Activated naive CD8-positive, alpha-beta T cell treated with anti-CD3 and anti-CD28 coated beads, Interleukin-2, amount 50 U/mL, for 24 hours (primary cell): ENCODE measurements around the gene RNF145.
"Not testable (repeated sequence)": the region's sequence is repeated elsewhere in the genome, so short reads cannot be mapped to it uniquely, and the experiment has no call there.

Experiments used
- ATAC-seq: fragments of 150-1000 bp; cut with Tn5 transposase; one replicate; pipeline ENCODE4 v1.10.0; 2021
- DNase-seq: peaks from one replicate; pipeline ENCODE4 v3.0.0; 2021
- H3K27ac Mint-ChIP-seq: one replicate; pipeline ENCODE4 v1.8.0; 2021; ENCODE audit warnings: mild to moderate bottlenecking, mixed read lengths
- H3K27me3 Mint-ChIP-seq: one replicate; pipeline ENCODE4 v1.8.0; 2021; ENCODE audit warnings: mixed read lengths
- H3K36me3 Mint-ChIP-seq: one replicate; pipeline ENCODE4 v1.8.0; 2021; ENCODE audit warnings: low read depth, mixed read lengths
- H3K4me1 Mint-ChIP-seq: one replicate; pipeline ENCODE4 v1.8.0; 2021; ENCODE audit warnings: mixed read lengths
- H3K4me3 Mint-ChIP-seq: one replicate; pipeline ENCODE4 v1.8.0; 2021; ENCODE audit warnings: mild to moderate bottlenecking, moderate library complexity, mixed read lengths
- H3K9me3 Mint-ChIP-seq: one replicate; pipeline ENCODE4 v1.8.0; 2021; ENCODE audit warnings: mixed read lengths

The RNF145 gene

DNA sequence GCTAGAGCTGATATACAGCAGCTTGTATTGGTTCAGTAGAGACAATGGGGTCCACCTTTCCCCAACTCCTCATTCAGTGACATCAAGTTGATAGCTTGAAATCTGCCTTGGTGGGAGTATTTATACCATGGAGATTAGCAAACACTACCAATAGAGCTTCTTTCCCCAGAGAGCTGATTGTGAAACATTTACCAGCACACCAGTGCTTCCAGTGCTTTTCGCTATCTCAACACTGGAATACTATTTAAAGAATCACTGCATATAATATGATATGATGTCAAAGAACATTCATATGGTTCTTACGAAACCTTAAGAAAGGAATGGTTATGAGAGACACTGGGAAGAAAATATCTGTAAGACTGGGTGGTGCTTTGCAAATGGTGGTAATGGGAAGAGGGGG is 21.8 kb upstream of the RNF145 start:
- Mint-ChIP-seq H3K27me3 (no peaks in the 10 kb centered on the region), H3K9me3 (no peaks in the 10 kb centered on the region), H3K36me3 (no peaks in the 10 kb centered on the region), H3K4me1 (no peaks in the 10 kb centered on the region), H3K4me3 (no peak overlapping the region), H3K27ac (no peak overlapping the region)
- DNase-seq (no peak), ATAC-seq (no peak)

DNA sequence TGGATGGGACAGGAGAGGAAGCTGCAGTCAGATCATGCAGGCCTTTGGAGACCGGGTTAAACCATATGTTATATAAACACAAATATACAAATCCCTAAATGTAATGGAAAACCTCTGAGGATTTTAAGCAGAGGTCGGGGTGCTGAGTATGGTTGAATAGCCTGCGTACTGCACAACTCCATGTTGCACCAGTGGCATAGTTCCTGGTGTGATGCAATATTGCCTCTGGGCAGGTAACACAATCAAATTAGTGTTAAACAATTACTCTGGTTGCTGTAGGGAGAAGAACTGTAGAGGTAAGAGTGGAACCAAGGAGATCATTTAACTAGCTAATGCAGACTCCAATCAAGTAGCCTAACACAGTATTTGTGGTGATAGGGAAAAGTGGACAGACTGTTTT is 21.3 kb upstream of the RNF145 start:
- no peak for DNase-seq
- Mint-ChIP-seq H3K27me3 (no peaks in the 10 kb centered on the region), H3K36me3 (no peaks in the 10 kb centered on the region), H3K9me3 (no peaks in the 10 kb centered on the region), H3K4me3 (no peak overlapping the region), H3K27ac (no peak overlapping the region), H3K4me1 (no peaks in the 10 kb centered on the region)
- no peak for ATAC-seq

DNA sequence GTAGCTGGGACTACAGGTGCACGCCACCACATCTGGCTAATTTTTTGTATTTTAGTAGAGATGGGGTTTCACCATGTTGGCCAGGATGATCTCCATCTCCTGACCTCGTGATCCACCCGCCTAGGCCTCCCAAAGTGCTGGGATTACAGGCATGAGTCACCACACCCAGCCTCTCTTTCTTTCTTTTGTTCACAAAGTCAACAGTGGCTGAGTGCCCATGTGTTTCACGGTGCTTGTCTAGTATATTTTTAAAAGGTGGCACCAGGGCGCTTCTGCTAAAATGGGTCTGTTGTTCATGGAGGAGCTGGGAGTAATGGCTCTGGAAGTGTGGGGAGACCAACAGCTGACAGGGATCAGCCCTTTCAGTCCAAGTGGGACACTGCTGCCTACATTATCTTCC is 18.7 kb upstream of the RNF145 start:
- H3K27ac Mint-ChIP-seq, H3K9me3 Mint-ChIP-seq, H3K27me3 Mint-ChIP-seq, DNase-seq, H3K36me3 Mint-ChIP-seq, ATAC-seq, H3K4me3 Mint-ChIP-seq, H3K4me1 Mint-ChIP-seq: not testable (repeated sequence)

DNA sequence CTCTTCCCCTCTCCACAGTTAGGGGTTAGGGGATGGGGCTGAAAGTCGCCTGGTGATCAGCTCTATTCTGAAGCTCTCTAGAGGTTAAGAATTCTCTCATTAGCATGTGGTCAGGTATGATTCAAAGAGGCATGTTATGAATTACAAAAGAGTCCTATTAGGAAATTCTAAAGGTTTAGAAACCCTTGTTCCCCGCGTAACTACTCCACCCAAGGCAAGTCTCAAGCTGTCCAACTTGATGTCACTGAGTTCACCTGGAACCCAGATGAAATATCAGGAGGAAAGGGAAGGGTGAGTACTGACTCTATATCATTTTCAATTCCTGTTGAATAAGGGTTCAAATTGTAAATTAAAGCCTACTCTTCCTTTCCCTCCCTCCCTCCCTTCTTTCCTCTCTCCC is 18.1 kb upstream of the RNF145 start:
- Mint-ChIP-seq H3K27me3 (peaks cover 1% of the 10 kb centered on the region), H3K36me3 (no peaks in the 10 kb centered on the region), H3K4me1 (no peaks in the 10 kb centered on the region), H3K27ac (no peak overlapping the region), H3K9me3 (no peaks in the 10 kb centered on the region), H3K4me3 (no peak overlapping the region)
- DNase-seq (no peak), ATAC-seq (no peak)

DNA sequence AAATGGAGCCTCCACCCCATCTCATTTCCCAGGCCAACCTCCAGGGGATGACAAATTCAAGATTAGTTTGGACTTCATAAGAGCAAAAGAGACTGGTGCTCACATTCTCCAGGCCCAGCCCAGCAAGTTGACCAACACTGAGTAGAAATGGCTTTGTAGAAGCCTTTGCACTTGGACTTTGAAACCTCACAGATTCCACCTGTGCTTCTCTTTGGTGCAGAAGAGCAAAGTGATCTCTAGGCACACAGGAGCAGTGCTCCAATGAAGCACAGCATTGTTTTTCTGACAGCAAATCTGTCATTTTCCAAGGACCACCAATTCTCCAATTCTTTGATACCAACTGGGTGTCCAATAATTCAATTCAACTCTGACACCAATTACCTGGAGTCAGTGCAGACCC is 17.1 kb upstream of the RNF145 start:
- no peaks in the 10 kb centered on the region for H3K9me3 Mint-ChIP-seq
- H3K4me1 Mint-ChIP-seq: no peaks in the 10 kb centered on the region
- H3K27ac Mint-ChIP-seq: no peak overlapping the region
- H3K4me3 Mint-ChIP-seq: no peak overlapping the region
- H3K36me3 Mint-ChIP-seq: no peaks in the 10 kb centered on the region
- no peak for DNase-seq
- H3K27me3 Mint-ChIP-seq: peaks cover 3% of the 10 kb centered on the region
- ATAC-seq: no peak

DNA sequence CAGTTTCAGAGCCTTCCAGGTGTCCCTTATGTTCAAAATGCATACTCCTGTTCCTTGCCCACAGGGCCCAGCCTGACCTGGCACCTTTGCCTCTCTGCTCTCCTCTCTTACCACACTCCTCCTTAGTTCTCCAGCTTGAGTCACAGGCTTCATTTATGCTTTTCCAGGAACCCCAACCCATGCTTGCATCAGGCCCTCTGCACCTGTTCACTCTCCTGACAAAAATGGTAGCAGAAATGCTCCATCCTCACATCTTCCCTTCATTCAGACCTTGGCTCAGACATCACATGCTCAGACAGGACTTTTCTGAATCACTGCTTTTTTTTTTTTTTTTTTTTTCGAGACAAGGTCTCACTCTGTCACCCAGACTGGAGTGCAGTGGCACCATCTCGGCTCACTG is 15.1 kb upstream of the RNF145 start:
- Mint-ChIP-seq H3K9me3 (no peaks in the 10 kb centered on the region), H3K27me3 (peaks cover 3% of the 10 kb centered on the region), H3K27ac (no peak overlapping the region), H3K4me3 (no peak overlapping the region), H3K36me3 (no peaks in the 10 kb centered on the region), H3K4me1 (peaks cover 3% of the 10 kb centered on the region)
- ATAC-seq (no peak), DNase-seq (no peak)

DNA sequence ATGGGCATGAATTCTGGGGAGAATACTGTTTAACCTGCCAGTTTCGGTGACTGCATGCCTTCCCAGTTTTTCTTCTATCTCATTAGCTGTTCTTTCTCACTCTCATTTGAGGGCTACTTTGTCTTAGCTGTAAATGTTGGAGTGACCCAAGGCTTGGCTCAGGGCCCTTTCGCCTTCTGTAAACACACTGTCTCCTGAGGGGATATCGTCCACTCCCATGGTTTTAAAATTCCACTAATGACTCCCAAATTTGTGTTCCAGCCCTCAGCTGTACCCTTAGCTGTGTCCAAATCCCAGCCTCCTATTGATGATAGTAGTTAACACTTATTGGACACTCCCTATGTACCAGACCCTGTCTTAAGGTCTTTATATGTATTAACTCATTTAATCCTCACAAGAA is 14.1 kb upstream of the RNF145 start:
- H3K9me3 Mint-ChIP-seq: no peaks in the 10 kb centered on the region
- H3K4me3 Mint-ChIP-seq: no peak overlapping the region
- H3K36me3 Mint-ChIP-seq: no peaks in the 10 kb centered on the region
- H3K4me1 Mint-ChIP-seq: peaks cover 6% of the 10 kb centered on the region
- no peak overlapping the region for H3K27ac Mint-ChIP-seq
- no peak for ATAC-seq
- DNase-seq: no peak
- H3K27me3 Mint-ChIP-seq: peaks cover 3% of the 10 kb centered on the region

DNA sequence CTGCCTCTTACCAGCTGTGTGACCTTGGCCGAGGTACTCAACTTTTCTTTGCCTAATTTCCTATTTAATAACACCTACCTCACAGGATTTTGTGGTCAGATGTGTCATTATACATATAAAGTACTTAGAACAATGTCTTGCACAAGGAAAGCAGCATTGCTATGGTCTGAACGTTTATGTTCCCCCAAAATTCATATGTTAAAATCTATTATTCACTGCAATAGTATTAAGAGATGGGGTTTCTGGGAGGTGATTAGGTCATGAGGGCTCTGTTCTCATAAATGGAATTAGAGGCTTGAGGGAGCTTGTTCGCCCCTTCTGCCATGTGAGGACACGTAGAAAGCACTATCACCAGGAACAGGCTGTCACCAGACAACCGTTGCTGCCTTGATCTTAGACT is 10.9 kb upstream of the RNF145 start:
- Mint-ChIP-seq H3K36me3 (no peaks in the 10 kb centered on the region), H3K27me3 (peaks cover 3% of the 10 kb centered on the region), H3K9me3 (no peaks in the 10 kb centered on the region), H3K4me3 (no peak overlapping the region), H3K4me1 (peaks cover 12% of the 10 kb centered on the region), H3K27ac (no peak overlapping the region)
- DNase-seq (no peak), ATAC-seq (no peak)

DNA sequence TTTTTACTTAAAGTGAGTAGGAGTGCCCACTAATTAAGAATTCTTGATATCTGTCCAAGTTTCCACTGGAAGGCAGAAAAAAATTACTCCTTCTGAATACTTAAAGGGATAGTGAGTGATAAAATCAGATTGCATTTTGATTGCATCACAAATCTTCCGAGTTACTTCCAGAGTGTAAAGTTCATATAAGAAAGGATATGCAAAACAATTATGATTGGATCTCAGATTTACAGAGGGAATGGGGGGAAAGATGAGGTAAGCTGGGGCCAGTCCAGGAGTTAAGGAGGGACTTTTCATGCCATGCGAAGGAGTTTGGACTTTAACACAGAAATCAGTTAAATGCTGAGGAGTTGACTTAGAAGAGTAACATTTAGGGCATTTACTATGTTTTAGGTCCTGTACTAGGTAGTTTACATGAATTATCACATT is 9.3 kb upstream of the RNF145 start:
- H3K9me3 Mint-ChIP-seq: no peaks in the 10 kb centered on the region
- peaks cover 12% of the 10 kb centered on the region for H3K4me1 Mint-ChIP-seq
- H3K27ac Mint-ChIP-seq: no peak overlapping the region
- H3K36me3 Mint-ChIP-seq: no peaks in the 10 kb centered on the region
- peaks cover 3% of the 10 kb centered on the region for H3K27me3 Mint-ChIP-seq
- ATAC-seq (no peak), DNase-seq (no peak)
- no peak overlapping the region for H3K4me3 Mint-ChIP-seq

DNA sequence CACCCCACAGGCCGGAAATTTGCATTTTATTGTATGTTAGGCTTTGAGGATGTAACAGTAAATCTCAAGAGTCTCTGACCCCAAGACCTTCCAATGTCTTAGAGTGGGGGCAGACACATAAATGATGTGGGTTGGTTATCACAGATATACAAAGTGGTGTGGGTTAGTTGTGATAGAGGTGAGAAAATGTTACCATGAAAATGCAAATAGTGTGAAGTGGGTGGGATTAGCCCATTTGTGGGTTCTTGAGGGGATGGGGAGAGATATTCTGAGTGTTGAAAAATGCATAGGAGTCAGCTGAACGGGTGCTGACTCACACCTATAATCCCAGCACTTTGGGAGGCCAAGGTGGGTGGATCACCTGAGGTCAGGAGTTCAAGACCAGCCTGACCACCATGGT is 7.9 kb upstream of the RNF145 start:
- DNase-seq (no peak), ATAC-seq (peak; percentile 68)
- no peak overlapping the region for H3K27ac Mint-ChIP-seq
- no peaks in the 10 kb centered on the region for H3K9me3 Mint-ChIP-seq
- peaks cover 19% of the 10 kb centered on the region for H3K4me1 Mint-ChIP-seq
- no peaks in the 10 kb centered on the region for H3K27me3 Mint-ChIP-seq
- no peak overlapping the region for H3K4me3 Mint-ChIP-seq
- no peaks in the 10 kb centered on the region for H3K36me3 Mint-ChIP-seq

DNA sequence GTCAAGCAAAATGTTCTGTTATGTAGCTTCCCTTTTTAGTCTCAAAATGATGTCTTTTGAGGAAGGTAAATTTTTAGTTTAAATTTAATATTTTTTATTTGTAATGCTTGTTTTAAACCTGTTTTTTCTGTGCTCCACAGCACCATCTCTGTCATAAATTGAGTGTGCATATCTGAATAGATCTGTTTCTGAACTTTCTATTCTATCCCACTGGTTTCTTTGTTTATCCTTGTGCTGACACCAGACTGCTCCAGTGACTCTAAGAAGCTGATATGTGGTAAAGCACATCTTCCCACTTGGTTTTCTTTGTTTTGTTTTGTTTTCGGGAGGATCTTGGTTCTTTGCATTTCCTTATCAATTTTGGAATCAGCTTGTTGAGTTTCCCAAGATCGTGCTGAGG is 7.1 kb upstream of the RNF145 start:
- no peak for DNase-seq
- Mint-ChIP-seq H3K4me3 (no peak overlapping the region), H3K4me1 (peaks cover 27% of the 10 kb centered on the region)

DNA sequence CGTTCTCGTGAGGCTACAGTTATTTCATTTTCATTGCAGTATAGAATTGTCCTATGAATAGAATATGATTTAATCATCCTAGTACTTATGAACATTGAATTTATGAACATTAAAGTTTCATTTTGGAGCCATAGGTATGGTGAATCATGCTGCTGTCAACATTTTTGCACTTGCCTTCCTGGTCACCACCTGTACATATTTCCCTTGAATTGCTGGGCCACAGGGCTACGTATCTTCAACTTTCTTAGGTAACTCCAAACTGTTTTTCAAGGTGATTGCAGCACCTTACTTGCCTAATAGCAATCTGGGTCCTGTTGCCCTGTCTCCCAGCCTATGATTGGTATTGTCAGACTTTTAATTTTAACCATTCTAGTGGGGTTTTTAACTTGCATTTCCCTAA is 6.5 kb upstream of the RNF145 start:
- Mint-ChIP-seq H3K4me3 (no peak overlapping the region), H3K27me3 (no peaks in the 10 kb centered on the region)
- ATAC-seq: no peak

More for the DNA sequence above, 7.1 kb upstream of the RNF145 start:
- ATAC-seq: no peak
- H3K27me3 Mint-ChIP-seq: no peaks in the 10 kb centered on the region
- H3K27ac Mint-ChIP-seq: no peak overlapping the region
- no peaks in the 10 kb centered on the region for H3K36me3 Mint-ChIP-seq
- no peaks in the 10 kb centered on the region for H3K9me3 Mint-ChIP-seq

DNA sequence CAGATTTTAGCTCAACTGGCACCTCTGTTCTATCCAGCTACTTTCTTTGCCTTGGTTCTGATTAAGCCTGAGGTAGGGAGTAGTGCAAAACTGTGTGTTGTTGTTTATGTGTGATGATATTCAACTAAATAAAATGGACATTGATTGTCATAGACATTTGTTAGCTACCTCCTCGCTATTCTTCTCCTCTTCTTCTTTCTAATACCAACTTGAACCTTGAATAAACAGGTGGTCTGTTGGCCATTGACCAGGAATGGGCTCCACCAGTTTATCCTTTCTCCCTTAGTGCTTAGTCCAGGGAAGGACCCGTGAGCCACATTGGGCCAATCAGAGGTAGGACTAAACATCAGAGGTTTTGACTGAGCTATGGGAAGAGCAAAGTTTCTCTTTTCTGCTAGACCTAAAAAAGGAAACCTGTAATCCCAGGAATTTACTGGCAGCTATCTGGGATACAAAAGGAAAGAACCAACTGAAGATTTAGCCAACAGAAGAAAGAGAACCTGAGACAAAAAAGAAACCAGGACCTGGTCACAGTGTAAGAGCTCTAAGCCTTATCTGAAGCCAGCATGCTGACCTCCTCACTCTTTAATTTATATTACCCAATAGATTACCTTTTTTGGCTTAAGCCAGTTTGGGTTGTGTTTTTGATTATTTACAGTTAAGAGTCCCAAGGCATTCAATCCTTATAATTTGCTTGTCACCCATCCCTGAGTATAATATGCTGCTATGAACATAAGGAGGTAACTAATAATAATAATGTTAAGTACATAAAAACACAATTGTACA is 5.3 kb upstream of the RNF145 start:
- DNase-seq (no peak), ATAC-seq (no peak)
- H3K4me3 Mint-ChIP-seq: no peak overlapping the region
- peaks cover 41% of the 10 kb centered on the region for H3K4me1 Mint-ChIP-seq
- no peaks in the 10 kb centered on the region for H3K9me3 Mint-ChIP-seq
- no peak overlapping the region for H3K27ac Mint-ChIP-seq
- peaks cover 3% of the 10 kb centered on the region for H3K36me3 Mint-ChIP-seq
- no peaks in the 10 kb centered on the region for H3K27me3 Mint-ChIP-seq

More for the DNA sequence above, 6.5 kb upstream of the RNF145 start:
- Mint-ChIP-seq H3K4me1 (peaks cover 32% of the 10 kb centered on the region), H3K27ac (no peak overlapping the region), H3K9me3 (no peaks in the 10 kb centered on the region), H3K36me3 (no peaks in the 10 kb centered on the region)
- DNase-seq: no peak

DNA sequence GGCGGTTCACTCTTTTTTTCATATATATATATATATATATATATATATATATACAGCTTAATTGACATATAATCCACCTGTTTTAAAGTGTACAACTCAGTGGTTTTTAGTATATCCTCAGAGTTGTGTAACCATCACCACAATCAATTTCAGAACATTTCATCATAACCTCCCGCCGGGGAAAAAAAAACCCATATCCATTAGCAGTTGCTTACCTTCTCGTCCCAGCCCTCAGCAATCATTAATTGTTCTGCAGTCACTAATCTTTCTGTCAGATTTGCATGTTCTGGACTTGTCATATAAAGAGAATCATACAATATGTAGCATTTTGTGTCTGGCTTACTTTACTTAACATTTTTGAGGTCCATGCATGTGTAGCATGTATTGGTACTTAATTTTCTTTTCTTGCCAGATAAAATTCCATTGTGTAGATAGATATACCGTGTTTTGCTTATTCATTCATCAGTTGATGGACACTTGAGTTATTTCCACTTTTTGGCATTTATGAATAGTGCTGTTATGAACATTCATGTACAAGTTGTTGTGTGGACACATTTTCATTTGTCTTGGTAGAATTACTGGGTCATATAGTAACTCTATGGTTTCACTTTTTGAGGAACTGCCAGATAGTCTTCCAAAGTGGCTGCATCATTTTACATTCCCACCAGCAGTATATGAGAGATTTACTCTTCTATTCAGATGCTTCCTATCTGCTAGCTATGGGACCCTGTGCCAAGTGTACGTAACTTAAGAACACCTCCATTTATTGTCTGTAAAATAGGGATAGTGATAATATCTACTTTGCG is 3.5 kb upstream of the RNF145 start:
- ATAC-seq (no peak), DNase-seq (no peak)
- Mint-ChIP-seq H3K27me3 (no peaks in the 10 kb centered on the region), H3K9me3 (no peaks in the 10 kb centered on the region), H3K27ac (no peak overlapping the region), H3K4me1 (peaks cover 39% of the 10 kb centered on the region), H3K4me3 (no peak overlapping the region), H3K36me3 (peaks cover 9% of the 10 kb centered on the region)

DNA sequence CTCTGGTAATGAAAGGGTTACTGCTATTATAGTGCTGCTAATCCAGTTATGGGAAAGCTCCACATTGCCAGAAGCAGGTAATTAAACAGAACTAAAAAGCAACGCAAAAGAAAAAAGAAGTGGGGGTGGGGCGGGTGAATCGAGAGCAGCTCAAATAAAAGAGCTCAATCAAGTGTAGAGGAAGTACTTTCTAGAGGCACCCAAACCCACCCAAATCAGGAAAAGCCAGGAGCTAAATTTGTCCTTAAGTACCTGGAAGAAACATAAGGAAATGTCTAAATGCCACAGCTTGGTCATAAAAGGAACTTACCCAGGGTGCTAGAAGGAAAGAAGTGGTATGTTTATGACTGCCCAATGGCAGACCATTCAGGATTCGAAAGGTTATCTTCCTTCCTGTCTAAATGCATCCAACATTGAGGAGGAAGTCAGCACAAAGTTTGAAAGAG is 2.4 kb upstream of the RNF145 start:
- Mint-ChIP-seq H3K27ac (no peak overlapping the region), H3K9me3 (no peaks in the 10 kb centered on the region), H3K4me1 (peaks cover 40% of the 10 kb centered on the region), H3K27me3 (no peaks in the 10 kb centered on the region), H3K36me3 (peaks cover 14% of the 10 kb centered on the region), H3K4me3 (no peak overlapping the region)
- no peak for DNase-seq
- no peak for ATAC-seq
